AG04449 (cell line): ENCODE data around the gene FBLIM1.

Experiments used
- CTCF ChIA-PET: fragments of 350-600 bp; formaldehyde crosslinking; extraction: SDS; loops from one replicate; lab custom pipeline; 2021; ENCODE audit warnings: antibody characterized with exemption; lab: Yijun Ruan, JAX
- POLR2A ChIA-PET: fragments of 400-600, 350-600 bp; formaldehyde crosslinking; extraction: SDS; loops from one replicate; lab custom pipeline; 2020; ENCODE audit warnings: antibody characterized with exemption, inconsistent platforms; lab: Yijun Ruan, JAX
- DNase-seq: peaks from one replicate; pipeline ENCODE4 v3.0.0-alpha.2; 2010; ENCODE audit warnings: low read depth, low spot score
- H3K4me3 ChIP-seq: 2 replicates; pipeline ENCODE4 v1.5.1; 2011; ENCODE audit warnings: low read depth, mild to moderate bottlenecking, control low read depth, low read length
- CTCF ChIP-seq: IDR thresholded peaks from one replicate; pipeline ENCODE4 v1.5.1; 2011; ENCODE audit warnings: mild to moderate bottlenecking, moderate library complexity, low read length, control low read depth, inconsistent platforms; ENCODE audit not compliant: insufficient read depth; ENCODE audit errors: missing control alignments

Gene FBLIM1

GRCh38 chr1:15728937-15729657 lies 29.5 kb upstream of the FBLIM1 start:
- CTCF ChIA-PET, result interaction anchor here (1.0 to 1.9 kb wide), 3 partner anchors 9 to 13 kb away, joined by 3 to 8 read pairs (median 3); no protein-coding TSS in a partner anchor
- H3K4me3 ChIP-seq, result no peak overlapping the region
- no peak for TF ChIP-seq CTCF
- DNase-seq, result no peak
- POLR2A ChIA-PET, result no interaction called here

GRCh38 chr1:15730423-15730822 lies 28.2 kb upstream of the FBLIM1 start:
- CTCF ChIA-PET, result interaction anchor here (1.1 kb wide), 1 partner anchor 11 kb away, joined by 3 read pairs; no protein-coding TSS in a partner anchor
- TF ChIP-seq CTCF, result no peak

GRCh38 chr1:15730936-15731335 lies 27.7 kb upstream of the FBLIM1 start:
- POLR2A ChIA-PET, result no interaction called here
- CTCF ChIA-PET, result interaction anchor here (0.9 kb wide), 1 partner anchor 10 kb away, joined by 4 read pairs; no protein-coding TSS in a partner anchor

More at GRCh38 chr1:15730423-15730822, 28.2 kb upstream of the FBLIM1 start:
- POLR2A ChIA-PET, result no interaction called here
- H3K4me3 ChIP-seq, result no peak overlapping the region
- DNase-seq, result no peak

GRCh38 chr1:15731735-15732685 lies 26.6 kb upstream of the FBLIM1 start:
- no peak for DNase-seq
- H3K4me3 ChIP-seq, result no peak overlapping the region
- TF ChIP-seq CTCF, result no peak
- POLR2A ChIA-PET, result no interaction called here
- CTCF ChIA-PET, result interaction anchor here (0.9 to 1.3 kb wide), 3 partner anchors 10 to 136 kb away, joined by 3 to 4 read pairs (median 4); no protein-coding TSS in a partner anchor

More at GRCh38 chr1:15730936-15731335, 27.7 kb upstream of the FBLIM1 start:
- no peak overlapping the region for H3K4me3 ChIP-seq
- no peak for TF ChIP-seq CTCF
- DNase-seq, result no peak

- DNase-seq, result no peak
- CTCF ChIA-PET, result interaction anchor here (0.9 to 1.3 kb wide), 2 partner anchors 11 to 137 kb away, joined by 3 to 4 read pairs; no protein-coding TSS in a partner anchor
- POLR2A ChIA-PET, result no interaction called here
- TF ChIP-seq CTCF, result no peak
- no peak overlapping the region for H3K4me3 ChIP-seq
These were observed 25.9 kb upstream of the FBLIM1 start for GRCh38 chr1:15732686-15733081.

GRCh38 chr1:15733218-15733725 lies 25.3 kb upstream of the FBLIM1 start:
- CTCF ChIA-PET, result interaction anchor here (1.3 kb wide), 1 partner anchor 11 kb away, joined by 4 read pairs; no protein-coding TSS in a partner anchor

More at GRCh38 chr1:15733218-15733725, 25.3 kb upstream of the FBLIM1 start:
- POLR2A ChIA-PET, result no interaction called here
- H3K4me3 ChIP-seq, result no peak overlapping the region
- DNase-seq, result no peak
- TF ChIP-seq CTCF, result no peak
